Measurements from ENCODE around the gene AGRN. TPM values are rescaled to one million over a fixed set of nuclear protein-coding genes. Genes with fewer than 3 reads are reported as not detected.
A peak's percentile ranks its signal among the peaks of the same experiment; 100 is the strongest.
"Not testable (repeated sequence)": the region's sequence is repeated elsewhere in the genome, so short reads cannot be mapped to it uniquely, and the experiment has no call there.

The AGRN gene
- polyA plus RNA-seq, 1 donor from 2014 or later = 0.05 TPM

DNA sequence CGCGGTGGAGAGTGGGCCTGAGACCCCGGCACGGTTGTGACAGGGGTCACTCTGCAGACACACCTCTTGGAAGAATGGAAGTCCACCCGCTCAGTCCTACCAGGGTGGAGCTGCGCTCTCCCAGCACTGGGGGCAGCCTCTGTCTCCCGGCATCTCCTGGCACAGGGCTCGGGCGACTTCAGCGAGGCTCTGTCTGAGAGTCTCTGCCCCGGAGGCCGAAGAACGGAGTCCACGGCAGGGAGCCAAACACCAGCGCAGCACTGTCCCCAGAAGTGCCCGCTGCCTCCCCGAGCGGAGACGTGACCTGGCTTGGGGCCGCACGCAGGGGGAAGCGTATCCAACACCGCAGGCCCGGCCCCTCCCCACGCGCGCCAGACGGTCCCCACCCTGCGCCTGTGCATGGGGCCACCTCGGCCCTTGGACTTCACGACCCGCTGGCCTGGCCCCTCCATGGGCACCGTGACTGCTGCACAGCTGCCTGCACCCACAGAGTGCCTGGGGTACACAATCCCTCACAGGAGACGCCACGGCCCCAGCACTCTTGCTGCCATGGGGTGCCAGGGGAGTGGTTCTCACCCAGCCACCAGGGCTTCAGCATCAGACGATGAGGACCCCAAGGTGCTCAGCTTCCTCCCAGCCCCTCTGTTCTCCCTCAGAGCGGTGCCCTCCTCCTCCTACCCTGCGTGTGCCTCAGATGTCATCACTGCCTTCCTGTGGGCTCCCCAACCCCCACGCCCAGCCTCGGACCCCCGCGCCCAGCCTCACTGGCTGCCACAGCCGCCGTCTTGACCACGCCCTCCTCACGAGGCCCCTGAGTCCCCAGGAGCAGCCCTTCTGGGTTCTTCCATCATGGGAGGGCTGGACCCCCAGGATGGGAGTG lies 69.1 kb downstream of the AGRN start:
- no peaks in the 10 kb centered on the region for H3K9me3 Mint-ChIP-seq
- H3K27me3 Mint-ChIP-seq = no peaks in the 10 kb centered on the region
- H3K27ac Mint-ChIP-seq = peak overlapping the region in 1 of 3 donors; percentile 19

GRCh38 chr1:1089731-1090423 lies 70.0 kb downstream of the AGRN start:
- H3K27me3 Mint-ChIP-seq = no peaks in the 10 kb centered on the region

More for the DNA sequence above, 69.1 kb downstream of the AGRN start:
- Mint-ChIP-seq H3K4me1 (peaks cover 2 to 11% (median 5%) of the 10 kb centered on the region in 3 donors), H3K4me3 (no peak overlapping the region), H3K36me3 (no peaks in the 10 kb centered on the region)

DNA sequence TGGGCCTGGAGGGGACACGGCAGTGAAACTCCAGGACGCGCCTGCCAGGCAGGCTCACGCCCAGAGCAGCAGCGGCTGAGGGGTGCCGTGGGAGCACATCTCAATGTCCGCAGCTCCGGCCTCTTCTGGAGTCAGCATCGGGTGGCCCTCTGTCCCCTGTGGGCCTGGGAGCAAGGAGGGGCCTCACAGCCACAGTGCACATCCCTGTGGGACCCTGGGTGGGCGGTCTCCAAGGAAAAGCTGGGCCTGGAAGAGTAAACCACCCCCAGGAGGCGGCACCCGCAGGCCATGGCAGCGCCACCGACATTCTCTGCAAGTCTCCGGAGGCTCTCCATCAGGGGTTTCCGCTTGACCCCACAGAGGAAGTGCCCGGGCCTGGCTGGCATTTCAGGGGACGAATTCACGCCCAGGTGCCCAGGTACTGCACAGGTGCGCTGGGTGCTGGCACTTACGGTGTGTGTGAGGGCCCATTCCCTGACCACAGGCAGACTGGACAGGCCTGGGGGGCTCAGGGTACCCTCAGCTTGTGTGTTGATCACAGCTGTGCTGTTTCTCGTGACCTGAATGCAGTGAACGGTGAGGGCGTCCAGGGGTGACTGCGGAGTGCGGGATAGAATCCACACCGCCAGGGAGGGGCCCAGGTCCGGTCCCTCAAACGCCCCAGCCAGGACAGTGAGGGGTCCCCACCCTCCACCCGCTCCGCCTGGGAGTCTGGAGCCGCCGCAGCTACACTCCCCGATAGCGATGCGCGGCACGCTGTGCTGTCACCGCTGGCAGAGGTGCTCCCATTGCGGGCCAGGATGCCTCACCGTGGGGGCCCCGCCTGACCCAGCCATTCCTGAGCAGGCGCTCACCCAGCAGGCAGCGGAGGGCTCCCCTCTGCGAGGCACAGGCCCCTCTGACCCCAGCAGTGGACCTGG lies 70.8 kb downstream of the AGRN start:
- Mint-ChIP-seq H3K9me3 (no peaks in the 10 kb centered on the region), H3K27me3 (no peaks in the 10 kb centered on the region), H3K4me1 (peaks cover 2 to 11% (median 5%) of the 10 kb centered on the region in 3 donors), H3K36me3 (no peaks in the 10 kb centered on the region), H3K27ac (no peak overlapping the region), H3K4me3 (no peak overlapping the region)

More at GRCh38 chr1:1089731-1090423, 70.0 kb downstream of the AGRN start:
- Mint-ChIP-seq H3K4me1 (peaks cover 2 to 11% (median 5%) of the 10 kb centered on the region in 3 donors), H3K27ac (peak overlapping the region in 1 of 3 donors; percentile 50), H3K9me3 (no peaks in the 10 kb centered on the region), H3K4me3 (no peak overlapping the region), H3K36me3 (no peaks in the 10 kb centered on the region)

- Mint-ChIP-seq H3K9me3 (no peaks in the 10 kb centered on the region), H3K27ac (no peak overlapping the region), H3K36me3 (no peaks in the 10 kb centered on the region), H3K4me1 (peaks cover 2 to 11% (median 5%) of the 10 kb centered on the region in 3 donors), H3K4me3 (no peak overlapping the region), H3K27me3 (no peaks in the 10 kb centered on the region)
Observed at GRCh38 chr1:1091344-1092148, 71.6 kb downstream of the AGRN start.

GRCh38 chr1:1092149-1092855 lies 72.4 kb downstream of the AGRN start:
- Mint-ChIP-seq H3K27ac (peak overlapping the region in 2 of 3 donors; percentile 46 to 97), H3K27me3 (no peaks in the 10 kb centered on the region), H3K36me3 (no peaks in the 10 kb centered on the region), H3K4me1 (peaks cover 2 to 11% (median 5%) of the 10 kb centered on the region in 3 donors), H3K4me3 (peak overlapping the region in 1 of 4 donors; percentile 61), H3K9me3 (no peaks in the 10 kb centered on the region)

DNA sequence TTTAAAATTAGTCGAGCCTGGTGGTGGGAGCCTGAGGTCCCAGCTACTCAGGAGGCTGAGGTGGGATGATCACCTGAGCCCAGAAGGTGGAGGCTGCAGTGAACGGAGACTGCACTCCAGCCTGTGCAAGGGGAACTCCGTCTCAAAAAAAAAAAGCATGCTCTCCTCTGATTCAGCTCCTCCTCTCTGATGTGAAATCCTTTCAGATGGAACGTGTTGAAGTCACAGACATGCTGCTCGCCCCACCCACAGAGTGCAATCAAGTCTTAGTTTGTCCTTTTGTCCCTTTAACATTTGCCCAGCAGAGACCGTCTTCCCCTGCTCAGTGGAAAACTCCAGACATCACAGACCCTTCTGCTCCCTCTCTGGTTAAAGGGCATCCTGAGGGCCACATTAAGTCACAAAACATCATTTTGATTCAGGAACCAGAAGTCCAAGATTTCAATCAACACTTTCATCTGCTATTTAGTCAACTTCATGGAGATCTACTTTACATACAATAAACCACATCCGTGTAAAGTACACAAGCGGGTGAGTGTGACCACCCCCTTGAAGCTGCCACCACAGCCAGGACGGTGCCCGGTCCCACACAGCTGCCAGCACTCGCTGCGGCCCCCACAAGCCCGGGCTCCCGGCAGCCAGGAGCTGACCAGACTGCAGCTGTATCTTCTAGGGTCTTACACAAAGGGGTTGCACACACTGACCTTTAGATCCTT lies 73.1 kb downstream of the AGRN start:
- Mint-ChIP-seq H3K4me3 (peak overlapping the region; percentile 39 to 70 (median 64)), H3K27ac (peak overlapping the region; percentile 4 to 97 (median 46)), H3K36me3 (no peaks in the 10 kb centered on the region)

GRCh38 chr1:1093610-1093943 lies 73.7 kb downstream of the AGRN start:
- peak overlapping the region in 1 of 3 donors; percentile 46 for H3K27ac Mint-ChIP-seq
- H3K4me3 Mint-ChIP-seq = peak overlapping the region in 2 of 4 donors; percentile 39 to 70
- no peaks in the 10 kb centered on the region for H3K9me3 Mint-ChIP-seq
- H3K4me1 Mint-ChIP-seq = peaks cover 2 to 13% (median 5%) of the 10 kb centered on the region in 3 donors
- H3K27me3 Mint-ChIP-seq = no peaks in the 10 kb centered on the region
- no peaks in the 10 kb centered on the region for H3K36me3 Mint-ChIP-seq

More for the DNA sequence above, 73.1 kb downstream of the AGRN start:
- no peaks in the 10 kb centered on the region for H3K9me3 Mint-ChIP-seq
- H3K27me3 Mint-ChIP-seq = no peaks in the 10 kb centered on the region
- peaks cover 2 to 13% (median 5%) of the 10 kb centered on the region in 3 donors for H3K4me1 Mint-ChIP-seq

GRCh38 chr1:1094981-1095380 lies 75.1 kb downstream of the AGRN start:
- no peak overlapping the region for H3K4me3 Mint-ChIP-seq
- H3K27me3 Mint-ChIP-seq = no peaks in the 10 kb centered on the region
- H3K36me3 Mint-ChIP-seq = no peaks in the 10 kb centered on the region
- peaks cover 0 to 2% (median 0%) of the 10 kb centered on the region in 3 donors for H3K9me3 Mint-ChIP-seq
- peaks cover 2 to 13% (median 10%) of the 10 kb centered on the region in 3 donors for H3K4me1 Mint-ChIP-seq
- no peak overlapping the region for H3K27ac Mint-ChIP-seq

GRCh38 chr1:1096136-1096535 lies 76.2 kb downstream of the AGRN start:
- H3K27ac Mint-ChIP-seq, H3K27me3 Mint-ChIP-seq, H3K4me3 Mint-ChIP-seq, H3K36me3 Mint-ChIP-seq, H3K9me3 Mint-ChIP-seq: not testable (repeated sequence)
- peaks cover 2 to 13% (median 10%) of the 10 kb centered on the region in 3 donors for H3K4me1 Mint-ChIP-seq

DNA sequence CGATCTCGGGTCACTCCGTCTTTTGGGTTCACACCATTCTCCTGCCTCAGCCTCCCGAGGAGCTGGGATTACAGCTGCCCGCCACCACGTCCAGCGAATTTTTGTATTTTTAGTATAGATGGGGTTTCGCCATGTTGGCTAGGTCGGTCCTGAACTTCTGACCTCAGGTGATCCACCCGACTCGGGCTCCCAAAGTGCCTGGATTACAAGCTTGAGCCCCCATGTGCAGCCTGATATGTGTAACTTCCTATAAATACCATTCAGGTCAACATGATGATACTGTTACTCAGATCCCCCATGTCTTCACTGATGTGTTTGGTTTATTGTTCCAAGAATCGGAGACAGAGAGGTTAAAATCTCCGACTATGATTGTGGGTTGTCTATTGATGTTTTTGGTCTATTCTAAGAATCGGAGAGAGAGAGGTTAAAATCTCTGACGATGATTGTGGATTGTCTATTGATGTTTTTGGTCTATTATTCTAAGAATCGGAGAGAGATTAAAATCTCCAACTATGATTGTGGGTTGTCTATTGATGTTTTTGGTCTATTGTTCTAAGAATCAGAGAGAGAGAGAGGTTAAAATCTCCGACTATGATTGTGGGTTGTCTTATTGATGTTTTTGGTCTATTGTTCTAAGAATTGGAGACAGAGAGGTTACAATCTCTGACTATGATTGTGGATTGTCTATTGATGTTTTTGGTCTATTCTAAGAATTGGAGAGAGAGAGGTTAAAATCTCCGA lies 78.9 kb downstream of the AGRN start:
- H3K27ac Mint-ChIP-seq = no peak overlapping the region
- H3K27me3 Mint-ChIP-seq = no peaks in the 10 kb centered on the region
- peaks cover 6% of the 10 kb centered on the region for H3K36me3 Mint-ChIP-seq
- no peak overlapping the region for H3K4me3 Mint-ChIP-seq
- peaks cover 0 to 5% (median 5%) of the 10 kb centered on the region in 3 donors for H3K4me1 Mint-ChIP-seq
- peaks cover 0 to 4% (median 3%) of the 10 kb centered on the region in 3 donors for H3K9me3 Mint-ChIP-seq

- H3K36me3 Mint-ChIP-seq = peaks cover 6% of the 10 kb centered on the region
- peaks cover 0 to 4% (median 3%) of the 10 kb centered on the region in 3 donors for H3K9me3 Mint-ChIP-seq
- H3K27ac Mint-ChIP-seq = no peak overlapping the region
- H3K27me3 Mint-ChIP-seq = no peaks in the 10 kb centered on the region
- H3K4me1 Mint-ChIP-seq = peaks cover 0 to 7% (median 5%) of the 10 kb centered on the region in 3 donors
- no peak overlapping the region for H3K4me3 Mint-ChIP-seq
Observed at GRCh38 chr1:1099506-1100183, 79.7 kb downstream of the AGRN start.

DNA sequence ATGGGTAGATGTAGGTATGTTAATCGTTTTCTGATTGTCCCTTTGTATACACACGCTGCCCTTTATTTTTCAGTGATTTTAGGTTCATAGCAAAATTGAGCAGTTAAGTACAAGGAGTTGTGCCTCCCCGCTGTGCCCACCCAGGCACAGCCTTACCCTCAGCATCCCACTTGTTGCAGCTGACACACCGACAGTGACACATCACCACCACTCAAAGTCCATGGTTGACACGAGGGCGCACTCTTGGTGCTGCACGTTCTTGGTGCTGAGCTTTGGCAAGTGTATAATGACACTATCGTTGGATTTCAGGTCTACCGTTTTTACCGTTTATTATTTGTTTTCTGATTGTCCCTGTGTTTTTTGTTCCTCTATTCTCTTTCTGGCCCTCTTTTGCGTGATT lies 80.4 kb downstream of the AGRN start:
- Mint-ChIP-seq H3K27ac (no peak overlapping the region), H3K27me3 (no peaks in the 10 kb centered on the region), H3K4me1 (peaks cover 0 to 7% (median 5%) of the 10 kb centered on the region in 3 donors), H3K36me3 (peaks cover 6% of the 10 kb centered on the region), H3K9me3 (peaks cover 0 to 4% (median 3%) of the 10 kb centered on the region in 3 donors), H3K4me3 (no peak overlapping the region)

Measured in IgD-negative memory B cell (primary cell).